Liver (tissue), 9 donors: ENCODE measurements around the gene OR51E1. TPM values are rescaled to one million over a fixed set of nuclear protein-coding genes. Genes with fewer than 3 reads are reported as not detected.
A peak's percentile ranks its signal among the peaks of the same experiment; 100 is the strongest.

Experiments
- DNase-seq: peaks from one replicate; pipeline ENCODE4 v3.0.0-alpha.2; 2017; ENCODE audit warnings: low spot score
- H3K27ac ChIP-seq, 2 donors: one replicate each; pipeline ENCODE4 v1.7.0; 2013; ENCODE audit warnings: inconsistent platforms in 2 of 2, low read length in 2 of 2, control low read depth in 1 of 2, low read depth in 1 of 2, mild to moderate bottlenecking in 1 of 2
- H3K27me3 ChIP-seq, 4 donors: one replicate each; pipeline versions ENCODE4 v1.6.1 to v1.7.0; 2013; ENCODE audit warnings: low read length in 3 of 4, inconsistent platforms in 1 of 4, mild to moderate bottlenecking in 1 of 4, moderate library complexity in 1 of 4; ENCODE audit not compliant: control insufficient read depth in 4 of 4, insufficient read depth in 4 of 4
- H3K36me3 ChIP-seq, 4 donors: one replicate each; pipeline versions ENCODE4 v1.6.1 to v1.7.0; 2013; ENCODE audit warnings: low read length in 3 of 4, mild to moderate bottlenecking in 3 of 4, low read depth in 1 of 4, moderate library complexity in 1 of 4; ENCODE audit not compliant: control insufficient read depth in 4 of 4, insufficient read depth in 3 of 4
- H3K4me1 ChIP-seq, 4 donors: one replicate each; pipeline versions ENCODE4 v1.6.1 to v1.7.0; 2013; ENCODE audit warnings: low read length in 3 of 4, mild to moderate bottlenecking in 3 of 4, moderate library complexity in 1 of 4; ENCODE audit not compliant: control insufficient read depth in 4 of 4, insufficient read depth in 4 of 4
- H3K4me3 ChIP-seq, 3 donors: one replicate each; pipeline versions ENCODE4 v1.6.1 to v1.7.0; 2013; ENCODE audit warnings: low read length in 3 of 3, control low read depth in 1 of 3, low read depth in 1 of 3, mild to moderate bottlenecking in 1 of 3
- H3K9ac ChIP-seq, 2 donors: one replicate each; pipeline ENCODE4 v1.7.0; 2013; ENCODE audit warnings: low read length in 2 of 2, mild to moderate bottlenecking in 2 of 2, moderate library complexity in 2 of 2, control low read depth in 1 of 2, low read depth in 1 of 2
- H3K9me3 ChIP-seq, 4 donors: one replicate each; pipeline versions ENCODE4 v1.6.1 to v1.7.0; 2013; ENCODE audit warnings: low read length in 3 of 4; ENCODE audit not compliant: control insufficient read depth in 4 of 4
- ATF3 ChIP-seq: IDR thresholded peaks from 2 replicates; pipeline ENCODE4 v1.6.1; 2016; ENCODE audit warnings: antibody characterized with exemption
- CTCF ChIP-seq: fragments of 150-350 bp; IDR thresholded peaks from 2 replicates; pipeline ENCODE4 v1.5.1; 2017; ENCODE audit warnings: improper control_type of control experiment, low read depth, low read length; ENCODE audit not compliant: missing input control
- EGR1 ChIP-seq, 2 donors: IDR thresholded peaks; 2 replicates each; pipeline ENCODE4 v1.6.1; 2016 to 2018; ENCODE audit warnings: antibody characterized with exemption in 2 of 2, low read depth in 2 of 2
- FOXA1 ChIP-seq: IDR thresholded peaks from 2 replicates; pipeline ENCODE4 v1.6.1; 2016; ENCODE audit warnings: antibody characterized with exemption
- FOXA2 ChIP-seq: IDR thresholded peaks from 2 replicates; pipeline ENCODE4 v1.6.1; 2016; ENCODE audit warnings: antibody characterized with exemption
- GABPA ChIP-seq, 2 donors: IDR thresholded peaks in 1 of 2; conservative IDR thresholded peaks in 1 of 2; 2 replicates each; pipeline ENCODE4 v1.6.1; 2016; ENCODE audit warnings: antibody characterized with exemption in 2 of 2, mild to moderate bottlenecking in 1 of 2, moderate library complexity in 1 of 2
- HNF4A ChIP-seq, 2 donors: conservative IDR thresholded peaks; 2 replicates each; pipeline ENCODE4 v1.6.1; 2016; ENCODE audit warnings: antibody characterized with exemption in 2 of 2, mild to moderate bottlenecking in 2 of 2
- HNF4G ChIP-seq: IDR thresholded peaks from 2 replicates; pipeline ENCODE4 v1.6.1; 2016; ENCODE audit warnings: antibody characterized with exemption
- JUND ChIP-seq, 2 donors: IDR thresholded peaks; 2 replicates each; pipeline ENCODE4 v1.6.1; 2016; ENCODE audit warnings: antibody characterized with exemption in 2 of 2
- MAX ChIP-seq: IDR thresholded peaks from 2 replicates; pipeline ENCODE4 v1.6.1; 2016; ENCODE audit warnings: antibody characterized with exemption
- RAD21 ChIP-seq, 2 donors: IDR thresholded peaks; 2 replicates each; pipeline ENCODE4 v1.6.1; 2016; ENCODE audit warnings: antibody characterized with exemption in 2 of 2, mild to moderate bottlenecking in 2 of 2
- REST ChIP-seq: IDR thresholded peaks from 2 replicates; pipeline ENCODE4 v1.6.1; 2016; ENCODE audit warnings: antibody characterized with exemption, mild to moderate bottlenecking
- SP1 ChIP-seq: IDR thresholded peaks from 2 replicates; pipeline ENCODE4 v1.6.1; 2018; ENCODE audit warnings: antibody characterized with exemption, mild to moderate bottlenecking
- TAF1 ChIP-seq: conservative IDR thresholded peaks from 2 replicates; pipeline ENCODE4 v1.6.1; 2016; ENCODE audit warnings: antibody characterized with exemption, mild to moderate bottlenecking
- YY1 ChIP-seq: IDR thresholded peaks from 2 replicates; pipeline ENCODE4 v1.6.1; 2016; ENCODE audit warnings: antibody characterized with exemption, mild to moderate bottlenecking
- ZBTB33 ChIP-seq: IDR thresholded peaks from 2 replicates; pipeline ENCODE4 v1.6.1; 2016; ENCODE audit warnings: antibody characterized with exemption
- WGBS: extraction: QIAGEN DNeasy Blood & Tissue Kit; methylation state at CpG from one replicate; pipeline ENCODE4 v1.1.7; 2013; 5-methylcytosine and 5-hydroxymethylcytosine counted together
- polyA plus RNA-seq, 2 donors: library from polyadenylated mRNA; stranded (reverse) in 1 of 2; unstranded in 1 of 2; fragments of 200-250 nt in 1 of 2; fragments of >200 nt in 1 of 2; fragmentation: Nextera tagmentation in 1 of 2; extraction: Ambion mirVana in 1 of 2; gene quantifications; one replicate each; pipeline versions ENCODE4 v1.2.1 to v1.2.3, GENCODE V29; 2013 to 2015
- total RNA-seq, 2 donors: library from RNA; depleted of rRNA; stranded (reverse); fragments of >200 nt; gene quantifications; one replicate each; pipeline ENCODE4 v1.2.3, GENCODE V29; 2014
- donor health status: healthy.
- donor health status: healthy.
- donor health status: healthy.
- donor health status: healthy.
- donor health status: healthy.

The OR51E1 gene
- total and polyA plus RNA-seq, 4 donors: 0.05 to 0.08 TPM; not detected in 2

- H3K36me3 ChIP-seq: peaks cover 5 to 42% (median 26%) of the 10 kb centered on the region in 4 donors
- H3K9me3 ChIP-seq: no peaks in the 10 kb centered on the region
- no peak overlapping the region for H3K4me3 ChIP-seq
- WGBS: 89% methylated on average over 4 of the region's 4 CpGs
- no peak overlapping the region for H3K27ac ChIP-seq
- H3K9ac ChIP-seq: no peak overlapping the region
- H3K27me3 ChIP-seq: no peaks in the 10 kb centered on the region
- DNase-seq: no peak
- H3K4me1 ChIP-seq: peaks cover 0 to 12% (median 4%) of the 10 kb centered on the region in 4 donors
- TF ChIP-seq RAD21 (IDR thresholded peaks at IDR 0.05) (no peak), FOXA2 (no peak), ZBTB33 (no peak)
Measured at GRCh38 chr11:4605057-4605456, 38.7 kb upstream of the OR51E1 start.

- H3K36me3 ChIP-seq: peaks cover 0 to 29% (median 16%) of the 10 kb centered on the region in 4 donors
- no peak overlapping the region for H3K27ac ChIP-seq
- TF ChIP-seq YY1 (peak; percentile 44), HNF4G (no peak)
- no peak overlapping the region for H3K9ac ChIP-seq
- DNase-seq: no peak
- H3K9me3 ChIP-seq: no peaks in the 10 kb centered on the region
- peaks cover 0 to 12% (median 4%) of the 10 kb centered on the region in 4 donors for H3K4me1 ChIP-seq
- H3K4me3 ChIP-seq: peak overlapping the region in 1 of 3 donors; percentile 79
- whole genome bisulfite sequencing: 67% methylated on average over 1 of the region's 1 CpG
- no peaks in the 10 kb centered on the region for H3K27me3 ChIP-seq
Measured at GRCh38 chr11:4606231-4607015, 37.4 kb upstream of the OR51E1 start.

GRCh38 chr11:4607096-4607495 lies 36.7 kb upstream of the OR51E1 start:
- peaks cover 0 to 22% (median 10%) of the 10 kb centered on the region in 4 donors for H3K36me3 ChIP-seq
- H3K4me3 ChIP-seq: peak overlapping the region; percentile 79 to 91 (median 87)
- peaks cover 0 to 12% (median 4%) of the 10 kb centered on the region in 4 donors for H3K4me1 ChIP-seq
- no peaks in the 10 kb centered on the region for H3K9me3 ChIP-seq
- peak overlapping the region; percentile 50 to 76 for H3K9ac ChIP-seq
- 59% methylated on average over 6 of the region's 6 CpGs for WGBS
- TF ChIP-seq EGR1 (IDR thresholded peaks at IDR 0.05; ENCODE audit: low read depth in 2 of 2) (no peak), TAF1 (no peak), FOXA1 (no peak), ZBTB33 (no peak), HNF4A (conservative IDR thresholded peaks at IDR 0.05) (no peak), GABPA (IDR thresholded peaks at IDR 0.05 in 1 of 2, conservative IDR thresholded peaks at IDR 0.05 in 1 of 2) (no peak), SP1 (no peak), CTCF (no peak), JUND (IDR thresholded peaks at IDR 0.05) (no peak), ATF3 (no peak), FOXA2 (no peak), MAX (no peak), YY1 (no peak), REST (no peak)
- no peaks in the 10 kb centered on the region for H3K27me3 ChIP-seq
- H3K27ac ChIP-seq: no peak overlapping the region
- no peak for DNase-seq
